Psoas muscle (tissue), 8 donors: ENCODE measurements around the gene KCND3. TPM values are rescaled to one million over a fixed set of nuclear protein-coding genes. Genes with fewer than 3 reads are reported as not detected.

ENCODE experiments used
- ATAC-seq, 4 donors: fragments of 200-7000 bp; cut with Tn5 transposase; one replicate each; pipeline ENCODE4 v1.9.1; 2020; ENCODE audit warnings: moderate library complexity in 3 of 4, mild to moderate bottlenecking in 2 of 4
- DNase-seq, 2 donors: peaks; one replicate each; pipeline ENCODE4 v3.0.0-alpha.2; 2020
- H3K27ac ChIP-seq: fragments of 200-600 bp; one replicate; pipeline ENCODE4 v1.8.0; 2022
- H3K27me3 ChIP-seq, 3 donors: fragments of 200-600 bp in 1 of 3; one replicate each; pipeline versions ENCODE4 v1.6.1 to v1.8.0; 2013 to 2022; ENCODE audit warnings: low read length in 2 of 3, mild to moderate bottlenecking in 2 of 3, moderate library complexity in 1 of 3; ENCODE audit not compliant: insufficient read depth in 3 of 3
- H3K36me3 ChIP-seq, 2 donors: fragments of 200-600 bp in 1 of 2; one replicate each; pipeline versions ENCODE4 v1.6.1 to v1.8.0; 2013 to 2022; ENCODE audit warnings: low read depth in 1 of 2, mild to moderate bottlenecking in 1 of 2, moderate library complexity in 1 of 2; ENCODE audit not compliant: insufficient read depth in 1 of 2
- H3K4me1 ChIP-seq: fragments of 200-600 bp; one replicate; pipeline ENCODE4 v1.8.0; 2022
- H3K4me3 ChIP-seq: fragments of 200-600 bp; one replicate; pipeline ENCODE4 v1.8.0; 2022; ENCODE audit warnings: mild to moderate bottlenecking
- H3K9me3 ChIP-seq: fragments of 200-600 bp; one replicate; pipeline ENCODE4 v1.8.0; 2022
- WGBS, 3 donors: extraction: QIAGEN DNeasy Blood & Tissue Kit; methylation state at CpG; one replicate each; pipeline versions ENCODE4 v1.1.6 to v1.1.7; 2013; 5-methylcytosine and 5-hydroxymethylcytosine counted together
- intact Hi-C, 2 donors: fragments of 100-400 bp; cut with DNase I; formaldehyde crosslinking; loops; one replicate each; pipeline versions ENCODE4 v1.11.0 to v1.14.2; 2022
- polyA plus RNA-seq, 3 donors: library from polyadenylated mRNA; stranded (reverse); fragments of 200-250 nt; gene quantifications; one replicate each; pipeline ENCODE4 v1.2.3, GENCODE V29; 2013
- total RNA-seq, 4 donors: library from RNA; stranded (reverse); fragmentation: NEBNext Ultra II Directional in 2 of 4; extraction: Animal tissue kit (Norgen Biotek cat#: 25700) in 2 of 4; gene quantifications; one replicate each; pipeline versions ENCODE4 v1.2.1 to v1.2.4, GENCODE V29; 2021 to 2023
- TF ChIP-seq, protein P1 (sequence below): fragments of 200-600 bp; IDR thresholded peaks from one replicate; pipeline ENCODE4 v1.8.0; 2022; ENCODE audit warnings: antibody characterized with exemption
- donor health status: healthy with polysubstance abuse.
- donor health status: DM: no; HTN: no; CAD: no; lungs with moderate emphysema.
- donor health status: Bipolar disorder and iron deficiency.
- donor health status: healthy.
- donor health status: DM: yes; HTN: yes; CAD: no.
- donor health status: DM: no; HTN: no; CAD: no.
- donor health status: DM: no; HTN: no; CAD: no.
- donor health status: DM: yes; HTN: yes; CAD: no.

Gene KCND3
- total and polyA plus RNA-seq, 7 donors: 0.53 to 4.1 (median 1.3) TPM

DNA sequence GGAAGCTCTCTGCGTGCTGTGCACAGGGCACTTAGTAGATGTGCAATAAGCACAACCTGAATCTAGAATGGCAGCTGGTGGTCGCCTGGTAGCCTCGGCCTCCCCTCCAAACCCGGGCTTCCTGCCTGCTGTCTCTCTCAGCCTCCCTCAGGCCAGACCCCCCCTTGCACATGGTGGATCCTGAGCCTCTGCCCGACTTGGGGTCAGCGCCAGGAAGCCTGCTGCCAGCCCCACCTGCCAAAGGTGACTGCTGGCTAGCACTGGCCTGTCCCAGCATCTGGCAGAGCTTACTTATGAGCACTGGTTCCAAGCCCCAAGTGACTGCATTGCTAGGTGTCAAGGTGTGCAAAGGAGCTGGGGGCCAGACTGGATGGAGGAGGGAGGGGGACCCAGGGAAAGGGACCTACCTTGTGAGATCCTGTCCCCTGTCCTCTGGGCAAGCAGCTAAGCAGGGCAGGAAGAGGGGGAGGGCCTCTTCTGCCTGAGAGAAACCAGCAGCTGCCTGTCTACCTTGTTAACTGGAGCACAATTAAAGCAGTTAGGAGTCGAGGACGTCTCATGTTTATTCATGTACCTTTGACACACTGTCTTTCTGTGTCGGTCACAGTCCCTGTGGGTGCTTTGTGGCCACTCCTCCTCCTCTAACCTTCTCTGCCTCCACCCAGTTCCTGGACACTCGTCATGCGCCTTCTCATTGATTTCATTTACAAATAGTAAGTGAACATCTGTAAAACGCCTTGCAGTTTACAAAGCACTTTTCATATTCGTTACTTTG is 132.9 kb downstream of the KCND3 start:
- Histone ChIP-seq H3K27ac (no peak overlapping the region), H3K4me3 (no peak overlapping the region), H3K4me1 (no peaks in the 10 kb centered on the region), H3K9me3 (no peaks in the 10 kb centered on the region), H3K27me3 (no peaks in the 10 kb centered on the region), H3K36me3 (no peaks in the 10 kb centered on the region)
- intact Hi-C loops: no loop called here
- ATAC-seq: no peak
- TF ChIP-seq, protein P1, sequence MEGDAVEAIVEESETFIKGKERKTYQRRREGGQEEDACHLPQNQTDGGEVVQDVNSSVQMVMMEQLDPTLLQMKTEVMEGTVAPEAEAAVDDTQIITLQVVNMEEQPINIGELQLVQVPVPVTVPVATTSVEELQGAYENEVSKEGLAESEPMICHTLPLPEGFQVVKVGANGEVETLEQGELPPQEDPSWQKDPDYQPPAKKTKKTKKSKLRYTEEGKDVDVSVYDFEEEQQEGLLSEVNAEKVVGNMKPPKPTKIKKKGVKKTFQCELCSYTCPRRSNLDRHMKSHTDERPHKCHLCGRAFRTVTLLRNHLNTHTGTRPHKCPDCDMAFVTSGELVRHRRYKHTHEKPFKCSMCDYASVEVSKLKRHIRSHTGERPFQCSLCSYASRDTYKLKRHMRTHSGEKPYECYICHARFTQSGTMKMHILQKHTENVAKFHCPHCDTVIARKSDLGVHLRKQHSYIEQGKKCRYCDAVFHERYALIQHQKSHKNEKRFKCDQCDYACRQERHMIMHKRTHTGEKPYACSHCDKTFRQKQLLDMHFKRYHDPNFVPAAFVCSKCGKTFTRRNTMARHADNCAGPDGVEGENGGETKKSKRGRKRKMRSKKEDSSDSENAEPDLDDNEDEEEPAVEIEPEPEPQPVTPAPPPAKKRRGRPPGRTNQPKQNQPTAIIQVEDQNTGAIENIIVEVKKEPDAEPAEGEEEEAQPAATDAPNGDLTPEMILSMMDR: no peak
- no peak for DNase-seq
- WGBS, 3 donors: 65 to 72% (median 68%) methylated on average over 13 of the region's 13 CpGs

DNA sequence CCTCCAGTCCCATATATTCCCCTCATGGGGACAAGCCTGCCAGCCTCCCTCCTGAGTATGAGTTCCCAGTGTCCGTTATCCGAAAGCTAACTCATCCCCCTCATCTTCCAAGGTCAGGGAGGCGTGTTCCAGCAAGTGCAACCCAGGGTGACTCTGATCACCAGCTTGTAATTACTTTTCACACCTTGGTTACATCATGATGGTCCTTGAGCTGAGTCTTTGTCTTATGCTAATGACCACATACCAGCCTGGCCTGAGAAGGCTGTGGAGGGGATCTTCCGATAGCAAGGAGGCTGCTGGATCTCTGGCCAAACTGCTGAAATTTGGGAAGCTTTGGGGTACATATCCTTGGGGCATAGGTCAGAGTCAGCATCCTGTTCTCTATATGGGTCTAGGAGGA is 134.2 kb downstream of the KCND3 start:
- Histone ChIP-seq H3K36me3 (no peaks in the 10 kb centered on the region), H3K27me3 (no peaks in the 10 kb centered on the region), H3K4me3 (no peak overlapping the region), H3K4me1 (no peaks in the 10 kb centered on the region), H3K27ac (no peak overlapping the region), H3K9me3 (no peaks in the 10 kb centered on the region)
- TF ChIP-seq, protein P1: no peak
- intact Hi-C loops: no loop called here
- DNase-seq (no peak), ATAC-seq (no peak)
- 78 to 88% (median 87%) methylated on average over 4 of the region's 4 CpGs for WGBS, 3 donors

DNA sequence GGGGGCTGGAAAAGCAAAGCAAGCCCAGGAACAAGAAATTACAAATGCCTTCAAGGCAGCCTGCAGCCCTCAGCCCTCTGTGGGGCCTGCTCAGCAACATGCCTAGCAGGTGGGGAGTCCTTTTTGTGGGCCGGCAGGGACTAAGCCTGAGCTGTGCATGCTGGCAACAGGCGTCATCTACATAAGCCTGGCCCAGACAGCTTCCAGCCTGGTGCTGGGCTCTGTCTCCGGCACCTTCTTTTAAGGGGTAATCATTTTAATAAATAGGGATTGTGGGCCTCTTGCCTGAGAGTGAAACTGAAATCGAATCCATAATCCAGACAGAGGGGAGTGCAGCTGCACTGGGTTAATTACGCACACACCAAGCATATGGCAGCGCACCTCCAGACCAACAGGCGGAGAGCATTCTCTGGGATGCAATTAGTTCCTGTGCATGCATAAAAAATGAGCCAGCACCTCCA is 137.2 kb downstream of the KCND3 start:
- no peaks in the 10 kb centered on the region for H3K4me1 ChIP-seq
- intact Hi-C loops: no loop called here
- TF ChIP-seq, protein P1: no peak
- 64 to 70% (median 67%) methylated on average over 7 of the region's 7 CpGs for WGBS, 3 donors
- ATAC-seq: no peak
- H3K4me3 ChIP-seq: no peak overlapping the region
- H3K36me3 ChIP-seq: no peaks in the 10 kb centered on the region
- no peaks in the 10 kb centered on the region for H3K27me3 ChIP-seq
- no peak for DNase-seq
- H3K27ac ChIP-seq: no peak overlapping the region
- H3K9me3 ChIP-seq: no peaks in the 10 kb centered on the region

DNA sequence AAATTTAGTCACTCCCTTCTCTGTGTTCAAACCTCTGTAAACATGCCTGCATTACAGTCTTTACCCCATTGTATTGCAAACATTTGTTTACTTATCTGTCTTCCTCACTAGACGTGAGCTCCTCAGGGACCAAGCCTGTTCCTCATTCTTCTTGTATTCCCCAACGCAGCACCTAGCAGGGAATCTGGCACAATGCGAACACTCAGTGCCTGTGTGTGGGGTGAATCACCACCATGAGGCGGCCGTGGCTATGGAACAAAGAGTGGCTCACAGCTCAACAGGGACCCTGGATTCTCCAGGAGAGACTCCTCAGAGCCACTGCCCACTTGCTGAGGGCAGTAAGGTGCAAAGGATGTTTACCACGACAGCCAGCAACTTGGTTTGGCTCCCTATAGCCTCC is 137.9 kb downstream of the KCND3 start:
- H3K4me3 ChIP-seq: no peak overlapping the region
- no peaks in the 10 kb centered on the region for H3K4me1 ChIP-seq
- intact Hi-C loops: no loop called here
- no peaks in the 10 kb centered on the region for H3K27me3 ChIP-seq
- no peaks in the 10 kb centered on the region for H3K9me3 ChIP-seq
- no peaks in the 10 kb centered on the region for H3K36me3 ChIP-seq
- ATAC-seq (peak in 1 of 4 donors; percentile 34), DNase-seq (no peak)
- TF ChIP-seq, protein P1: no peak
- no peak overlapping the region for H3K27ac ChIP-seq
- whole genome bisulfite sequencing, 3 donors: 60 to 65% (median 64%) methylated on average over 6 of the region's 6 CpGs

DNA sequence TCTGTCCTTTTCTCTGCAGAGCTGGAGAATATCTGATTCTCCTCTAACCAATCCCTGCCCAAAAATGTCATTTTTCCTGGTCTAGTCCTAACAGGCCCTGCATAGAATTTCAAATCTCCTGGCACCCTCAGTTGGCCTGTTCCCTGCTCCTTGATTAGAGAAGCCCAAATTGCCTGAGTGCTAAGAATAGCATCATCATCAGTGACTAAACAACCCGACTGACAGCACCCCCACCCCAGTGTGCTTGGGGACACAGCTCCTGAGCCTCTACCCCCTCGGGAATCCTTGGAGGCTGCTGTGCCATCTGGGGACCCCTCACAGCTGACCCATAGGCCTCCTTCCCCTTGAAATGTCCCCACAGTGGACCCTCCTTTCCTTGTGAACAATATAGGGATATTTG is 139.4 kb downstream of the KCND3 start:
- Histone ChIP-seq H3K4me3 (no peak overlapping the region), H3K4me1 (no peaks in the 10 kb centered on the region), H3K27ac (no peak overlapping the region), H3K36me3 (no peaks in the 10 kb centered on the region), H3K27me3 (no peaks in the 10 kb centered on the region), H3K9me3 (no peaks in the 10 kb centered on the region)
- WGBS, 3 donors: 32 to 59% (median 46%) methylated on average over 2 of the region's 2 CpGs
- intact Hi-C loops: no loop called here
- no peak for DNase-seq
- no peak for ATAC-seq
- TF ChIP-seq, protein P1: no peak
